ENCODE measurements around the gene CENPU. TPM values are rescaled to one million over a fixed set of nuclear protein-coding genes. Genes with fewer than 3 reads are reported as not detected.

The CENPU gene
- total RNA-seq, 1 donor from 2014 or later: 80.3 TPM

DNA sequence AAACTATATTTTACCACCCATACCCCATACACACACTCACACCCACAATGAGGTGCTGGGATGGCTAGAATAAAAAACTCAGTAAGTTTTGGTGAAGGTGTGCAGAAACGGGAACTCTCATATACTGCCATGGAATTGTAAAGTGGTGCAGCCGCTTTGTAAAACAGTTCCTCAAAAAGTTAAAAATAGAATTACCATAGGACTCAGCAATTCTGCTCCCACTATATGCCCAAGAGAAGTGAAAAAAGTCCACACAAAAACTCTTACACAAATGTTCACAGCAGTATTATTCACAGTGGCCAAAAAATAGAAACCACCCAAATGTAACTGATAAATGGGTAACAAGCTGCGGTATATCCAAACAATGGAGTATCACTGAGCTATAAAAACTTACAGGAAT, 6.5 kb downstream of the CENPU start:
- peaks cover 74% of the 10 kb centered on the region for H3K4me1 Mint-ChIP-seq (ENCODE audit: low read depth)
- no peaks in the 10 kb centered on the region for H3K27me3 Mint-ChIP-seq (ENCODE audit: insufficient read depth)
- no peak for DNase-seq (ENCODE audit: low spot score)
- H3K4me3 Mint-ChIP-seq: no peak overlapping the region
- intact Hi-C loops (cut with micrococcal nuclease): no loop called here
- H3K9me3 Mint-ChIP-seq: no peaks in the 10 kb centered on the region
- peaks cover 53% of the 10 kb centered on the region for H3K36me3 Mint-ChIP-seq (ENCODE audit: low read depth)
- peak overlapping the region; percentile 3 for H3K27ac Mint-ChIP-seq

DNA sequence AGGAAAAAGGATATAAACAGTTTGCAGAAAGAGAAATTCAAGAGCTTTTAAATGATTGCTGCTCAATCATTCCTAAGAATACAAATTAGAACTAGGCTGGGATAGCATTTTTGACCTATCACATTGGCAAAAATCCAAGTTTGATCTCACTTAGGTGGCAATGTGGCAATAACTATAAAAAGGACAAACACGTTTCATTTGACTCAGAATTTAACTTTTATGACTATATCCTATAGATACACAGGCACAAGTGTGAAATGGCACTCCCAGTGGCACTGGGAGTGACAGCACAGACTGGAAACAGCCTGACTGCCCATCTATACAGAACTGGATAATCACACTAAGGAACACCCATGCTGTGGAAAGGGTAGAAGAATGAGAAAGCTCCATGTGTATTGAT, 11.1 kb downstream of the CENPU start:
- no peak overlapping the region for H3K4me3 Mint-ChIP-seq
- no peak for DNase-seq (ENCODE audit: low spot score)
- peaks cover 8% of the 10 kb centered on the region for H3K9me3 Mint-ChIP-seq
- H3K36me3 Mint-ChIP-seq (ENCODE audit: low read depth): peaks cover 65% of the 10 kb centered on the region
- H3K27me3 Mint-ChIP-seq (ENCODE audit: insufficient read depth): no peaks in the 10 kb centered on the region
- H3K4me1 Mint-ChIP-seq (ENCODE audit: low read depth): peaks cover 64% of the 10 kb centered on the region
- no peak overlapping the region for H3K27ac Mint-ChIP-seq
- intact Hi-C loops (cut with micrococcal nuclease): no loop called here

DNA sequence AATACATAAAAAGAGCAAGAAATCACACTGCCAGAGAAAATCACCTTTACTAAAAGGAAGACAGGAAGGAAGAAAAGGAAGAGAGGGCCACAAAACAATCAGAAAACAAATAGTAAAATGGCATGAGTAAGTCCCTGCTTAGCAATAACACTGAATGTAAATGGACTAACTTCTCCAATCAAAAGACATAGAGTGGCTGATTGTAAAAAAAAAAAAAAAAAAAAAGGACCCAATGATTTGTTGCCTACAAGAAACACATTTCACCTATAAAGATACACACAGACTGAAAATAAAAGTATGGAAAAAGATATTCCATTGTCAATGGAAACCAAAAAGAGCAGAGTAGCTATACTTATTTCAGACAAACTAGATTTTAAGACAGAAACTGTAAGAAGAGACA, 12.6 kb downstream of the CENPU start:
- peaks cover 66% of the 10 kb centered on the region for H3K36me3 Mint-ChIP-seq (ENCODE audit: low read depth)
- H3K27me3 Mint-ChIP-seq (ENCODE audit: insufficient read depth): no peaks in the 10 kb centered on the region
- intact Hi-C loops (cut with micrococcal nuclease): no loop called here
- peak overlapping the region; percentile 22 for H3K27ac Mint-ChIP-seq
- no peak overlapping the region for H3K4me3 Mint-ChIP-seq
- H3K4me1 Mint-ChIP-seq (ENCODE audit: low read depth): peaks cover 61% of the 10 kb centered on the region
- no peak for DNase-seq (ENCODE audit: low spot score)
- H3K9me3 Mint-ChIP-seq: peaks cover 8% of the 10 kb centered on the region

DNA sequence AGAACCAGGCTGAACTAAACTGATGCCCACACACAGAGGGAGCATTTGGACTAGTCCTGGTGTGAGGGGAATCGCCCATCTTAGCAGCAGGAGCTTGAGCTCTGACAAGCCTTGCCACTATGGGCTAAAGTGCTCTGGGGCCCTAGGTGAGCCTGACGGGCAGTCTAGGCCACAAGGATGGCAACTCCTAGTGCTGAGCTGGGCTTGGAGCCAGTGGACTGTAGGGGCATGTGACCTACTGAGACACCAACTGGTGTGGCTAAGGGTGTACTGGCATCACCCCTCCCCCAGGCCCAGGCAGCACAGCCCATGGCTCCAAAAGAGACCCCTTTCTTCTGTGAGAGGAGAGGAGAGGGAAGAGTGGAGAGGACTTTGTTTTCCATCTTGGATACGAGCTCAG, 14.5 kb downstream of the CENPU start:
- DNase-seq (ENCODE audit: low spot score): no peak
- Mint-ChIP-seq H3K9me3 (peaks cover 8% of the 10 kb centered on the region), H3K4me1 (ENCODE audit: low read depth) (peaks cover 55% of the 10 kb centered on the region), H3K27me3 (ENCODE audit: insufficient read depth) (no peaks in the 10 kb centered on the region), H3K4me3 (no peak overlapping the region), H3K27ac (no peak overlapping the region), H3K36me3 (ENCODE audit: low read depth) (peaks cover 60% of the 10 kb centered on the region)
- intact Hi-C loops (cut with micrococcal nuclease): loop anchor here (2.0 to 5.0 kb wide), 2 partner anchors 15 to 252 kb away; no protein-coding TSS in a partner anchor

DNA sequence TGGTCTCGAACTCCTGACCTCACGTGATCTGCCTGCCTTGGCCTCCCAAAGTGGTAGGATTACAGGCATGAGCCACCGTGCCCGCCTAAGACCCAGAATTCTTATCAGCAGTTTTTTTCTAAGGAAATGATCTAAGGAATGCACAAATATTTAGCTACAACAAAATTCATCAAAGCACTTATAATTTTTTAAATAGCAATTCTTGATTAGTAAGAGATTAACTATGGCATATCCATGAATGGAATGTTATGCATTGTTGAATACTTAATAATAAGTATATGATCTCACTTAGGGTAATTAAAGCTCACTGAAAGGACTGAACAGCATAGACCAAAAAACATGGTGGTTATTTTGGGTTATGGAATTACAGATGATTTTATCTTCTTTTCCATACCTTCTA, 18.4 kb downstream of the CENPU start:
- no peak overlapping the region for H3K4me3 Mint-ChIP-seq
- H3K4me1 Mint-ChIP-seq (ENCODE audit: low read depth): peaks cover 40% of the 10 kb centered on the region
- H3K9me3 Mint-ChIP-seq: no peaks in the 10 kb centered on the region
- peaks cover 50% of the 10 kb centered on the region for H3K36me3 Mint-ChIP-seq (ENCODE audit: low read depth)
- intact Hi-C loops (cut with micrococcal nuclease): loop anchor here (5.0 kb wide), 1 partner anchor 248 kb away; no protein-coding TSS in a partner anchor
- H3K27ac Mint-ChIP-seq: no peak overlapping the region
- DNase-seq (ENCODE audit: low spot score): no peak
- no peaks in the 10 kb centered on the region for H3K27me3 Mint-ChIP-seq (ENCODE audit: insufficient read depth)

DNA sequence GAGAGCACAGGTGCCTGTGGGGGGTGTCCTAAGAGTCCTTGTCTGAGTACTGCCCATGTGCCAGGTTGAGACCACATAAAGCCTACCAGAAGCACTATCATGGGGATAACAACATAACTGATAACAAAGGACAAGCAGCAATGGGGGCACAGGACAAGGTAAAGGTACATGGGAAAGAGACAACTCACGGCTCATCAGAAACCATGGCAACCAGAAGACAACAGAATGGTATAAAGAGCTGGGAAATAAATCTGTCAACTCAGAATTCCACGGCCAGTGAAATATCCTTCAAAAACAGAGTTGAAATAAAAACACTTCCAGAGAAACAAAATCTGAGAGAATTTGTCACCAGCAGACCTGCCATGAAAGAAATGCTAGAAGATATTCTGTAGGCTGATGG, 20.0 kb downstream of the CENPU start:
- Mint-ChIP-seq H3K4me1 (ENCODE audit: low read depth) (peaks cover 31% of the 10 kb centered on the region), H3K27me3 (ENCODE audit: insufficient read depth) (no peaks in the 10 kb centered on the region), H3K9me3 (no peaks in the 10 kb centered on the region), H3K27ac (peak overlapping the region; percentile 27), H3K4me3 (no peak overlapping the region), H3K36me3 (ENCODE audit: low read depth) (peaks cover 52% of the 10 kb centered on the region)
- intact Hi-C loops (cut with micrococcal nuclease): no loop called here
- no peak for DNase-seq (ENCODE audit: low spot score)

DNA sequence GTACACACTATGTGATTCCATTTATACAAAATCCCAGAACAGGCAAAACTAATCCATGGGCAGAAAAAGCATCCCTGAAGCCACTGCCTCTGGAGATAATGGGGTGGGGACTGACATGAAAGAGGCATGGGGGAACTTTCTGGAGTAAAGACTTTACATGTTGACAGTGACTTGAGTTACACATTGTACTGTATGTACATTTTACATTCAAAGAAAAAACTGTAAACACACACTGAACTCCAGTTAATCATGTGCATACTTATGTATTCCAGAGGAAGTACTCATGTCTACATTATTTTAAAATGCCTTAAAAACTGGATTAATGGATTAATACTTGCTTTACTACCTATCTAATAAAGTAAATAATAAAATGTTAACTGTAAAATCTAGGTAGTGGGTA, 21.6 kb downstream of the CENPU start:
- Mint-ChIP-seq H3K9me3 (no peaks in the 10 kb centered on the region), H3K4me1 (ENCODE audit: low read depth) (peaks cover 22% of the 10 kb centered on the region), H3K4me3 (no peak overlapping the region), H3K36me3 (ENCODE audit: low read depth) (peaks cover 52% of the 10 kb centered on the region), H3K27ac (no peak overlapping the region), H3K27me3 (ENCODE audit: insufficient read depth) (no peaks in the 10 kb centered on the region)
- intact Hi-C loops (cut with micrococcal nuclease): no loop called here
- no peak for DNase-seq (ENCODE audit: low spot score)

DNA sequence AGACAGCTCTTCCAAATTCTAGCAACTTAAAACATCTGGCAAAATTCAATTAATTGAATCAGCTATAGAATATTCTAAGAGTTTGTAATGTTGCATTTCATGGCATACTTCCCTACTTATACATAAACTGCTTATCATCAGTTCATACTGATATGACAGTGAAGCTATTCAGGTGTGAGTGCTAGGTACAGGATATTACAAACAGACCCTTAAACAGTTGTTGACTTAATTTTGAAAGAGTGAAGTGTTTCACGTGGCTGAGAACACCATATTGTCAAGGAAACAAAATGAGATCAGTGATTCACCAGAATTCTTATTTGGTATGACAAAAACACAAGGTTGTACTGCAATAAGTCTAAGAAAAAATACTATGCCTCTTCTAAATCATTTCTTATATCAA, 27.4 kb downstream of the CENPU start:
- peak overlapping the region; percentile 74 for H3K27ac Mint-ChIP-seq
- peaks cover 27% of the 10 kb centered on the region for H3K4me1 Mint-ChIP-seq (ENCODE audit: low read depth)
- intact Hi-C loops (cut with micrococcal nuclease): no loop called here
- H3K4me3 Mint-ChIP-seq: peak overlapping the region; percentile 44
- DNase-seq (ENCODE audit: low spot score): no peak
- H3K36me3 Mint-ChIP-seq (ENCODE audit: low read depth): peaks cover 63% of the 10 kb centered on the region
- no peaks in the 10 kb centered on the region for H3K27me3 Mint-ChIP-seq (ENCODE audit: insufficient read depth)
- no peaks in the 10 kb centered on the region for H3K9me3 Mint-ChIP-seq

DNA sequence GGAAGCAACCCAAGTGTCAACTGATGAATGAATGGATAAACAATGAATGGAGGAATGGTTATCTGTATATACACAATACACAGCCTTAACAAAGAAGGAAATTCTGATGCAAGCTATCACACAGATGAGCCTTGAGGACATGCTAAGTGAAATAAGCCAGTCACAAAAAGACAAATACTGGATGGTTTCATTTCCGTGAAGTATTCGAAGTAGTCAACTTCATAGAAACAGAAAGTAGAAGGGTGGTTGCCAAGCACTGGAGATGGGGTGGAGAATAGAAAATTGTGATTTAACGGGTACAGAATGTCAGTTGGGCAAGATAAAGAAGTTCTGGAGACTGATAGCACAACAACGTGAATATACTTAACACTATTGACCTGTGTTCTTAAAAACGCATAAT, 28.2 kb downstream of the CENPU start:
- peak overlapping the region; percentile 8 for H3K4me3 Mint-ChIP-seq
- intact Hi-C loops (cut with micrococcal nuclease): loop anchor here (2.0 kb wide), 3 partner anchors 13 to 57 kb away; partner anchors contain the start of genes CASP3 and PRIMPOL
- H3K9me3 Mint-ChIP-seq: no peaks in the 10 kb centered on the region
- no peak for DNase-seq (ENCODE audit: low spot score)
- peaks cover 60% of the 10 kb centered on the region for H3K36me3 Mint-ChIP-seq (ENCODE audit: low read depth)
- peak overlapping the region; percentile 32 for H3K27ac Mint-ChIP-seq
- H3K27me3 Mint-ChIP-seq (ENCODE audit: insufficient read depth): no peaks in the 10 kb centered on the region
- H3K4me1 Mint-ChIP-seq (ENCODE audit: low read depth): peaks cover 27% of the 10 kb centered on the region

DNA sequence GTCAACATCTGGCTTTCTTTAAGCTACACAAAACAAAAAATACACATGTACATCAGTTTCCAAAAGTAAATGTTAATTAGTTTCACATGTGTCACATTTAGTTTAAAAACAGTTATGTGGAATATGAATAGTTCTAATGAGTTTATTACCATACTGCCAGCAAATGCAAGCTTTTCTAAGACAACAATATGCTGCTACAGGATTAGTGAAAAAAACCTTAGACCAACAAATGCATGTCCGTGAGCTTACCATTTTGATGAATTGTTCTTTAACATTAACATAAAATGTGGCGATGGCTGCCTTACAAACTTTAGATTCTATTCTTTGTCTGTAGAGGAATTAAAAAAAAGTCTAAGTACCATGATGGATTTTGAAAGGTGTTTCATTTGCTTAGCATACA, 31.8 kb downstream of the CENPU start:
- Mint-ChIP-seq H3K27me3 (ENCODE audit: insufficient read depth) (no peaks in the 10 kb centered on the region), H3K36me3 (ENCODE audit: low read depth) (peaks cover 52% of the 10 kb centered on the region), H3K27ac (no peak overlapping the region), H3K4me3 (no peak overlapping the region), H3K9me3 (no peaks in the 10 kb centered on the region), H3K4me1 (ENCODE audit: low read depth) (peaks cover 21% of the 10 kb centered on the region)
- intact Hi-C loops (cut with micrococcal nuclease): no loop called here
- DNase-seq (ENCODE audit: low spot score): no peak

DNA sequence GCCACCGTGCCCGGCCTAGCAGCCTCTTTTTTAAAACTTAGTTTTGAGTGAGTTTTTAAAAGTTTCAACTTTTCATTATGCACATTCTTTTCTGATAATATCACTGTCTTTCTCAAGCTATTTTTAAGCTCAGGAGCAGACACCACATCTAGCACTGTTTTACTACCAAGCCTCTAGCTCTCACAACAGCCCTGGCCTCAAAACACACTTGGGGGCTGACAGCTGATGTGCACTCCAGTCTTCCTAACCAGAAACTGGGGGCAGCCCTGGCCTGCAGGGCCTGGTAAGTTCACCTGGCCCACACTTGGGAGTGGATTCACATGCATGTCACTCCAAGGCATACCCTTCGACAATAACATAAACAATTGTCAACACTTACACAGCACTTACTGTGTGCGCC, 34.0 kb downstream of the CENPU start:
- H3K27ac Mint-ChIP-seq: no peak overlapping the region
- H3K4me3 Mint-ChIP-seq: no peak overlapping the region
- peaks cover 6% of the 10 kb centered on the region for H3K4me1 Mint-ChIP-seq (ENCODE audit: low read depth)
- no peaks in the 10 kb centered on the region for H3K9me3 Mint-ChIP-seq
- H3K27me3 Mint-ChIP-seq (ENCODE audit: insufficient read depth): no peaks in the 10 kb centered on the region
- no peak for DNase-seq (ENCODE audit: low spot score)
- intact Hi-C loops (cut with micrococcal nuclease): no loop called here
- peaks cover 54% of the 10 kb centered on the region for H3K36me3 Mint-ChIP-seq (ENCODE audit: low read depth)

DNA sequence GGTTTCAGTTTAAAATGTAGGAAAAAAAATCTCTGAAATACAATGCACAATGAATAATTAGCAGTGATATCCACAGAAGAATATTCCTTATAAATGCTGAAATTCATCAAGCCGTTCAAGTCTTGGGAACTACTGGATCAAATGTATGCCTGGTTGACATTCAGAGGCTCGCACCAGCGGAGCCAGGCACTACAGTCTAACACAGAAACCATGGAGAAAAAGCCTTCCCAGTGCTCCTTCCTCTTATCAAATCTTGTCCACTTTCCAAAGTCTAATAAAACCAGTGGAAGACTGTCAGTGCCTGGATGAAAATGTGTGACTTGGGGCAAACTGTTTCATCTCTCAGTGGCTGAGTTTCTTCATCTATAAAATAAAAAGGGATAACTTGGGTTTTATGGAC, 35.9 kb downstream of the CENPU start:
- no peaks in the 10 kb centered on the region for H3K9me3 Mint-ChIP-seq
- no peak for DNase-seq (ENCODE audit: low spot score)
- H3K4me1 Mint-ChIP-seq (ENCODE audit: low read depth): peaks cover 6% of the 10 kb centered on the region
- intact Hi-C loops (cut with micrococcal nuclease): no loop called here
- peak overlapping the region; percentile 1 for H3K27ac Mint-ChIP-seq
- no peak overlapping the region for H3K4me3 Mint-ChIP-seq
- no peaks in the 10 kb centered on the region for H3K27me3 Mint-ChIP-seq (ENCODE audit: insufficient read depth)
- peaks cover 52% of the 10 kb centered on the region for H3K36me3 Mint-ChIP-seq (ENCODE audit: low read depth)

DNA sequence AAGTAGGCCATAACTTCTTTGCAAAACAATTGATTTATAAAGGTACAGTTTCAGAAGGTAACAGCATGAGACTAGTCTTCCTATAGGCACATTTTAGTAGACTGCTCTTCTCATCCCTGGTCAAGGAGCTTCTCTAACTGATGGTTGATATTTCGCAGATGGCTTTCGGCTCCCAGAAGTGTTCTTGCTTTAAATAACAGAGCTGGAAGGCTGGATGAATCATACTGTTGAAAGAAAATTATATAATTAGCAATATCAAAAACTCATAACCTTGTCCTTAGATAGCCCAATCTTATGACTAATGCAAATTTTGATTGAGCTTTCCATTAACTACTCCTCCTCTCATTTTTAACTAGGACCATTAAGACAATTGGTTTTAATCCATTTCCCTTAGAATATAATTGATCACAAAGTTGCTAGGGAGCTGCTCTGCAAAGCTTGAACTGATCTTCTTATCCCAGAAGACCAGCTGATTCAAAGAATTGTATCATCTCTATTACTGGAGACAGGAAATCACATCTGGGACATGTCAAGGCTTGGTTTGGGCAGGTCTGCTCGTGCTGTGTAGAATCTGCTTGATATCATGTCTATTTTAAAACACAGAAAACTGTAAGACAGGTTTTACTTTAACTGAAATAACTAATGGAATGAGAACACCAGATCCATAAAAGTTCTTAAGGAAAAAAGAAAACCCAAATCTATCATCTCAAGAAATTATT, 38.6 kb downstream of the CENPU start:
- H3K4me1 Mint-ChIP-seq (ENCODE audit: low read depth): peaks cover 6% of the 10 kb centered on the region
- H3K4me3 Mint-ChIP-seq: no peak overlapping the region
- H3K27me3 Mint-ChIP-seq (ENCODE audit: insufficient read depth): no peaks in the 10 kb centered on the region
- no peaks in the 10 kb centered on the region for H3K9me3 Mint-ChIP-seq
- H3K36me3 Mint-ChIP-seq (ENCODE audit: low read depth): peaks cover 49% of the 10 kb centered on the region
- no peak overlapping the region for H3K27ac Mint-ChIP-seq
- DNase-seq (ENCODE audit: low spot score): no peak
- intact Hi-C loops (cut with micrococcal nuclease): no loop called here
